Measurements from ENCODE around the gene ALOXE3. TPM values are rescaled to one million over a fixed set of nuclear protein-coding genes. Genes with fewer than 3 reads are reported as not detected.

Gene ALOXE3
- total RNA-seq, 1 donor from 2014 or later = not detected

GRCh38 chr17:8149419-8150193, 31.3 kb upstream of the ALOXE3 start:
- DNase-seq (ENCODE audit: low spot score, unreplicated experiment) = no peak

GRCh38 chr17:8148560-8148959, 30.2 kb upstream of the ALOXE3 start:
- H3K9me3 Mint-ChIP-seq (ENCODE audit: low read depth) = no peaks in the 10 kb centered on the region
- no peak for DNase-seq (ENCODE audit: low spot score, unreplicated experiment)
- H3K4me3 Mint-ChIP-seq (ENCODE audit: low read depth) = no peak overlapping the region
- no peak overlapping the region for H3K27ac Mint-ChIP-seq
- no peaks in the 10 kb centered on the region for H3K27me3 Mint-ChIP-seq
- no peak for TF ChIP-seq CTCF (IDR thresholded peaks at IDR 0.05; ENCODE audit: unreplicated experiment)
- peaks cover 8% of the 10 kb centered on the region for H3K4me1 Mint-ChIP-seq (ENCODE audit: low read depth)
- H3K36me3 Mint-ChIP-seq (ENCODE audit: insufficient read depth) = peaks cover 16% of the 10 kb centered on the region

More at GRCh38 chr17:8149419-8150193, 31.3 kb upstream of the ALOXE3 start:
- peaks cover 13% of the 10 kb centered on the region for H3K4me1 Mint-ChIP-seq (ENCODE audit: low read depth)
- H3K36me3 Mint-ChIP-seq (ENCODE audit: insufficient read depth) = peaks cover 12% of the 10 kb centered on the region
- no peak for TF ChIP-seq CTCF (IDR thresholded peaks at IDR 0.05; ENCODE audit: unreplicated experiment)
- no peak overlapping the region for H3K27ac Mint-ChIP-seq
- H3K27me3 Mint-ChIP-seq = no peaks in the 10 kb centered on the region
- no peaks in the 10 kb centered on the region for H3K9me3 Mint-ChIP-seq (ENCODE audit: low read depth)
- no peak overlapping the region for H3K4me3 Mint-ChIP-seq (ENCODE audit: low read depth)

- Mint-ChIP-seq H3K4me1 (ENCODE audit: low read depth) (peaks cover 2% of the 10 kb centered on the region), H3K4me3 (ENCODE audit: low read depth) (no peak overlapping the region), H3K27ac (no peak overlapping the region), H3K36me3 (ENCODE audit: insufficient read depth) (peaks cover 16% of the 10 kb centered on the region), H3K27me3 (no peaks in the 10 kb centered on the region), H3K9me3 (ENCODE audit: low read depth) (no peaks in the 10 kb centered on the region)
- no peak for DNase-seq (ENCODE audit: low spot score, unreplicated experiment)
- no peak for TF ChIP-seq CTCF (IDR thresholded peaks at IDR 0.05; ENCODE audit: unreplicated experiment)
Measured at GRCh38 chr17:8147805-8148404, 29.6 kb upstream of the ALOXE3 start.

GRCh38 chr17:8147141-8147804, 29.0 kb upstream of the ALOXE3 start:
- no peak for TF ChIP-seq CTCF (IDR thresholded peaks at IDR 0.05; ENCODE audit: unreplicated experiment)
- Mint-ChIP-seq H3K27me3 (no peaks in the 10 kb centered on the region), H3K27ac (peak overlapping the region; percentile 29), H3K4me1 (ENCODE audit: low read depth) (peaks cover 1% of the 10 kb centered on the region), H3K36me3 (ENCODE audit: insufficient read depth) (peaks cover 19% of the 10 kb centered on the region), H3K9me3 (ENCODE audit: low read depth) (no peaks in the 10 kb centered on the region), H3K4me3 (ENCODE audit: low read depth) (no peak overlapping the region)
- no peak for DNase-seq (ENCODE audit: low spot score, unreplicated experiment)

- Mint-ChIP-seq H3K9me3 (ENCODE audit: low read depth) (no peaks in the 10 kb centered on the region), H3K36me3 (ENCODE audit: insufficient read depth) (peaks cover 20% of the 10 kb centered on the region), H3K27me3 (no peaks in the 10 kb centered on the region), H3K4me1 (ENCODE audit: low read depth) (no peaks in the 10 kb centered on the region), H3K27ac (peak overlapping the region; percentile 29), H3K4me3 (ENCODE audit: low read depth) (no peak overlapping the region)
- no peak for DNase-seq (ENCODE audit: low spot score, unreplicated experiment)
- no peak for TF ChIP-seq CTCF (IDR thresholded peaks at IDR 0.05; ENCODE audit: unreplicated experiment)
Measured at GRCh38 chr17:8146381-8147140, 28.2 kb upstream of the ALOXE3 start.

Data from progenitor cell of endocrine pancreas (in vitro differentiated cells).